NCI-H510A treated with DMSO at 0.1 percent for 48 hours (cell line): ENCODE measurements around the gene UGT1A6.

Source experiments
- DNase-seq: peaks from one replicate; lab custom pipeline; 2025; lab: John Stamatoyannopoulos, UW

Gene UGT1A6

GRCh38 chr2:233768076-233768475 is 75.4 kb downstream of the UGT1A6 start:
- no peak for DNase-seq

GRCh38 chr2:233769260-233769659 is 76.6 kb downstream of the UGT1A6 start:
- no peak for DNase-seq

DNA sequence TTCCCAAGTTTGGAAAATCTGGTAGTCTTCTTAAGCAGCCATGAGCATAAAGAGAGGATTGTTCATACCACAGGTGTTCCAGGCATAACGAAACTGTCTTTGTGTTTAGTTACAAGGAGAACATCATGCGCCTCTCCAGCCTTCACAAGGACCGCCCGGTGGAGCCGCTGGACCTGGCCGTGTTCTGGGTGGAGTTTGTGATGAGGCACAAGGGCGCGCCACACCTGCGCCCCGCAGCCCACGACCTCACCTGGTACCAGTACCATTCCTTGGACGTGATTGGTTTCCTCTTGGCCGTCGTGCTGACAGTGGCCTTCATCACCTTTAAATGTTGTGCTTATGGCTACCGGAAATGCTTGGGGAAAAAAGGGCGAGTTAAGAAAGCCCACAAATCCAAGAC is 79.5 kb downstream of the UGT1A6 start:
- DNase-seq: no peak

- no peak for DNase-seq
Observed at GRCh38 chr2:233772583-233772982, 79.9 kb downstream of the UGT1A6 start.

GRCh38 chr2:233773854-233774253 is 81.2 kb downstream of the UGT1A6 start:
- no peak for DNase-seq

- no peak for DNase-seq
Observed at GRCh38 chr2:233775414-233775813, 82.7 kb downstream of the UGT1A6 start.

GRCh38 chr2:233778030-233778429 is 85.3 kb downstream of the UGT1A6 start, which contains the start of gene MROH2A:
Gene MROH2A (plus strand): TSS chr2:233778330. CDS start chr2:233779359, 1,029 bp downstream.
- no peak for DNase-seq

- DNase-seq: no peak
Observed at GRCh38 chr2:233779722-233780121, 87.0 kb downstream of the UGT1A6 start.

DNA sequence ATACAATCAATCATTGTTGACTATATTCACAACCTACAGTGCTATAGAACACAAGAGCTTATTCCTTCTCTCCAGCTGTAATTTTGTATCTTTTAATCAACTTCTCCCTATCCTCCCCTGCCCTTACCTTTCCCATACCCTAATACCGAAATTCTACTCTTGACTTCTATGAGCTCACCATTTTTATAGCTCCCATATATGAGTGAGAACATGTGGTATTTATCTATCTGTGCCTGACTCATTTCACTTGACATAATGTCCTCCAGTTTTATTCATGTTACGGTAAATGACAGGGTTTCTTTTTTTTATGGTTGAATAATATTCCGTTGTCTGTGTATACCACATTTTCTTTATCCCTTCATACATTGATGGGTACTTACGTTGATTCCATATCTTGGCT is 88.1 kb downstream of the UGT1A6 start:
- DNase-seq: no peak

DNA sequence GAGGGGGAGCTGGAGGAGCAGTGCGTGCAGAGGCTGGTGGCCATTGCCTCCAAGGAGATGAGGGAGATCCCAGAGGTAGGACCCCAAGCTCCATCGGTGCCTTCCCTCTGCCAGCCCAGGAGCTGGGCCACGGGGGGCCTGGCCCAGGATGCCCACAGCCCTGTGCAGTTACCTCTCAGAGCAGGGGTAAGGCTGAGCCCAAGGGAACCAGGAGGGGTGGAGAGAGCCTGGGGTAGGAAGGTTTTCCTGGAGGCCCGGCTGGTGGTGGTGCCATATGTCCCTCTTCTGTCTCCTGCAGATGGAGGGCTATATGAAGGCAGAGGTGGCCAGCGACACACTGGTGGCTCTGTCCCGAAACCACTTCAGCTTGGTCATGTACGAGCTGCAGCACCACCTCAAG is 96.9 kb downstream of the UGT1A6 start:
- no peak for DNase-seq

DNA sequence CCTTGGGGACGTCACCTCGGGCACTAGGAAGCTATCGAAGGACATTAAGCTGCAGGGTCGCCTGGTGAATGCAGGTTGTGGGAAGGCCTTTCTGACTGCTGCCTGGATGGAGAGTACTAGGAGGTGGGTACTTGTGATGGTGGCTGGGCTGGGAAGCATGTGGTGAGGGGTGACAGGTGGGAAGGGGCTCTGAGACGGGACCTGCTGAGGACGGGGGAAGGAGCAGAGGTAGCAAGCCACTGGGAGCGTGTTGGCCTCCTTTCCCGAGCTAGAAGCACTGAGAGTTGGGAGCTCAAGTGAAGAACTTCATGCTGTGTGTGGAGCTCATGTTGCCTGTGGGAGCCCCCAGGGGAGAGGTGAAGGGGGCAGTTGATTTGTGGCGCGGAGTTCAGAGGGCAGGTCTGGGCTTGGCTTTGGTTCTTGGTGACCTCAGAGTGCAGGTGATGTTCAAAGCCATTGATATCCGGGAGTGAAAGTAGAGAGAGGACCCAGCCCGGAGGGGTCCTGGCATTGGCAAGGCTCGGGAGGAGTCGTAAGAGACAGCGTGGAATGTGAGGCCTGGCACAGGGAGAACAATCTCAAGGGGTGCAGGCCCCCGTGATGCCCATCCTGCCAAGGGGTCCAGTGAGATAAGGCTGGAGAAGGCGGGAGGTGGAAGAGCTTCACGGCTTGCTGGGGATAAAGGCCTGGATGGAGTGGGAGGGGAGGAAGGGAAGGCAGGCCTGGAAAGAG is 98.6 kb downstream of the UGT1A6 start:
- DNase-seq: no peak

GRCh38 chr2:233791883-233792329 is 99.2 kb downstream of the UGT1A6 start:
- DNase-seq: no peak

GRCh38 chr2:233792720-233793119 is 100.0 kb downstream of the UGT1A6 start:
- DNase-seq: no peak

DNA sequence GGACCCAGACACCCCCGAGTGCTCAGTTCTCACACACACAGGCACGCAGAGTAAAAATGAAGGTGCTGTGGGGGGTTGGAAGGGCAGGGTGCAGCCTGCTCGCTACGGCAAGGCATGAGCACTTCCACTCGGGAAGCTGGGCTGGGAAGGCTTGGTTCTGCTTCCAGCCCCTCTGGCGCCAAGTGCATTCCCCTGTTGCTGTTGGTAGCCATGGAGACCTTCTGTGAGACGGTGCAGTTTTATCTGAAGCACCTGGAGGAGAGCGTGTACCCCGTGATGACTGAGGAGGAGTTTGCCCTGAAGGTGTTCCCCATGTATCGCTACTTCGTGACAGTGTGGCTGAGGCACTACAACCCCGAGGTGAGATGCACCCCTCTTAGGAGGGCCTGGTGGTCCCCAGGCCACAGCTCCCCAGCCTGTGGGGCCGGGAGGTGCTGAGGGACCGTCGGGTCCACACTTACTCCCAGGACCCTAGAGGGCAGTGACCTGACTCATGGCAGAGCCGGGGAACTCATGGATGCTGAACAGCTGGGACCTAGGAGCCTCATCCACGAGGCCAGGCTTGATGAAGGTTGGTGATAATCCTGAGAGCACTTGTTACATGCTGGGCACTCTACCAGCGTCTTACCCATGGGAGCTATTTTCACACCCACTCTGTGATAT is 100.9 kb downstream of the UGT1A6 start:
- DNase-seq: no peak

DNA sequence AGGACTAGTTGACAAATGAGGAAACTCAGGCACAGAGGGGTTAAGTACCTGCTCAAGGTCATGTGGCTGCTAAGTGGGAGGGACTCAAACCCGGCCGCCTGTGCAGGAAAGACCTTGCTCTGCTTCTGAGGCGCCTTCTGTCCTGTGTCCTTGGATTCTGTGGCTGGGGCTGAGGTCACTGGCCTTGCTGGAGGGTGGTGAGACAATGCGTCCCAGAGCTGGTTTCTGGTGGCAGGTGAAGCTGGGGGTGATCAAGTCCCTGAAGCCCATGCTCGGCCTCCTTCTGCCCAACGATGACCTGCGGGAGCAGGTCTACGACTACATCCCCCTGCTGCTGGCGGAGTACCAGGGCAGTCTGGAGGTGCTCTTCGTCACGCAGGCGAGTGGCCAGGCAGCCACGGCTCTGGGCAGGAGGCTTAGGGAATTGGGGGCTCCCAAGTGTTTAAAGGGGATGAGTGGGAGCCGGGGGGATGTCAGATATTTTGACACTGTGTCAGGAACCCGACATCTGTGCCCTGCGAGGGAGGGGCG is 101.5 kb downstream of the UGT1A6 start:
- no peak for DNase-seq

DNA sequence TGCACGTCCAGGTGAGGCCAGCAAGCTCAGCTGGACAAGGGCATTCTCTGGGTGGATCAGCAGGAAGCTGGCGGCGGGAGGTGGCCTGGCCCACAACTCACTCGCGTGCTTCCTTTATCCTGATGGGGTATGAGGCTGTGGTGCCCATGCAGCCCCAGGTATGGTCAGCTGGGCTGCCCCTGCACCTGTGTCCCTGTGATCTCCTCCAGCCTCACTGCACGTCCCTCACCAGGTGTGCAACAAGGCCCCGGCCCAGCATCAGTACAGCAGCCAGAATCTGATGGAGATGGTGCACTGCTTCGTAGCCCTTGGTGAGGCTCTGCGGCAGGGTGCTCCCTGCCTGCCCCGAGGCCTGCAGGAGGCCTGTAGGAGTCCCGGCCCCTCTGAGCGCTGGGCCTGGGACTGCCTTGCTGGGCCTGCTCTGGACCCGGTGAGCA is 103.1 kb downstream of the UGT1A6 start:
- DNase-seq: no peak

DNA sequence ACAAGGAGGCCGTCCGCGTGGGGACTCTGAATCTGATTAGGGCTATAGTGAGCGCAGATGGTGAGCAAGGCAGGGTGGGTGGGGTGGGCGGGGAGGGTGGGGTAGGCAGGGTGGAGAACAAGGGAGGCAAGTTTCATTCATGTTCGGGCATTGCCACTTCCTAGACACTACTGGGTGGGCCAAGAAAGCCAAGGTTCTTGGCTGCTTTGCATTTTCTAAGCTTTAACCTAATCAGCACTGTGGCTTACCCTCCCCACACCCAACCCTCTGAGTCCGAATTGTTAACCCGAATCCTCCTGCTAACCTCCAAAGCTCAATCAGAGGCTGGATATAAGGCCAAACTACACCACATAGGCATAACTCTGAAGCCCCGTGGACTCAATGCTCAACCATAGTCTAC is 103.6 kb downstream of the UGT1A6 start:
- no peak for DNase-seq

DNA sequence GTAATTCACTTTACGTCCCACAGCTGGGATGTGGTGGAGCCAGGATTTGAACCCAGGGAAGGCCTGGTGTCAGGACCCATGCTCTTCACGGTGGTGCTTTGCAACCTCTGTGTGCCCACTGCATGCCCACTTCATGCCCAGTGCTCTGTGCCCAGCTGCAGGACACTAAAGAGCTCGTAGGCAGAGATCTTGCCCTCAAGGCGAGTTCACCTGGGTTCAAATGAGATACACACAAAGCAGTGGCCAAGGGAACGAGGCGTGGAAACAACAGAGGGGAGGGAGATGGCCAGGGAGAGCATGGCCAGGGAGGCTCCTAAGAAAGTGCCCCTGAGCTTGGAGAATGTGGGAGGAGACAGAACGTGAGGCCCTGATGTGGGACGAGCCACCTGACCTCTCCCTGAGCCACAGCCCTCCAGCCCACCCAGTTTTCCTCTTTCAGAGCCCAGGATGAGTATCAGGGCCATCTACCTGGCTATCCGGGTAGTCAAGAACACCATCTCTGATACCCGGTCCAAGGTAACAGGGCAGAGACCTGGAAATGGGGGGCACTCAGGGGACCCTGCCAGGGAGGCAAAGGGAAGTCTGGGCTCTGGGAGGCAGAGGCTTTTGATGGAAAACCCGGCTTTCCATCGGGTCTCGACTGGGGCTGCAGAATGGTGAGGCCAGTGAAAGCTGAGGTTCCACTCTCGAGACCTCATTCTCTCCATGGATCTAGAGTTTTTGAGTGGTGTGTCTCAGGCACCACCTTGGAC is 105.8 kb downstream of the UGT1A6 start:
- DNase-seq: no peak

DNA sequence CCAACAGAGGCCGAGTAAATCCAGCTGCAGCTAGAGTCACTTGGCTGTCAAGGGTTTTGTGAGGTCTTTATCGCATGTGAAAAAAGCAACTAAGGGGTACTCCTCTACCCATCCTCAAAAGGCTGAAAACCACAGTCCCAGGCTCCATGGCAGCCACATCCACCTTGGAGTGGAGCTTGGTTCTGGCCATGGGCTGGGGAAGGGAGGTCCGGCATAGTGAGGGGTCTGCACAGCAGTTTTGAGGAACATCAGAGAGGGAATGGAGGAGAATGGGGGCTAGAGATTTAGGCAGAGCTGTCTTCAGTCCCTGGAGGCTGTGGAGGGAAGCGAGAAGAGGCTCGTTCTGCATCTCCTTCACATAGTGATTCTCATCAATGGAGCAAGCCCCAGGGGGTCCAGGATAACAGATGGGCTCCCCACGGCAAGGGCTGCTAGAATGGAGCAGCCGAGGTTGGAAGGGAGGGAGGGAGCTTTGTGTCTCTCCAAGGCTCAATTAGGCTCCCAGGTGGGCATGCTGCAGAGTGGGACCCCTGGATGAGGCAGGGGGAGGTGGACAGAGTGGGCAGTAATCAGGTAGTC is 106.5 kb downstream of the UGT1A6 start:
- DNase-seq: no peak

DNA sequence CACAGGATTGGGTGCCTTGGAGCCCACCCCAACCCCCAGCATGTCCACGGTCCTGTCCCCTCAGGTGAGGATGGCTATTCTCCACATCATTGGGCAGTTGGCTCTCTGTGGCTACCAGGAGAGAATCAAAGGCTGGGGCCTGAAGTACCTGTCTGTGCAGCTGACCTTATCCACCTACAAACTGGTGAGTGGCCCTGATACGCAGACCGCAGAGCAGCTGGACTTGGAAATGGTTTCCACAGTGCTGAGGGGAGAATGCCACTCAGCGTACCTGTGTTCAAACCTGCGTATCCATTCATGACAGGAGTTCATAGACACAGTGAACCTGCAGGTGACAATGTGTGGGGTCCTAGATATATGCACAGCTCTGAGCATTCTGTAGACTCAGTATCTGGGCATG is 107.0 kb downstream of the UGT1A6 start:
- DNase-seq: no peak

- no peak for DNase-seq
Observed at GRCh38 chr2:233800208-233800607, 107.5 kb downstream of the UGT1A6 start.
